GM21367 (cell line): Measurements from ENCODE around the gene RAD51B.
A peak's percentile ranks its signal among the peaks of the same experiment; 100 is the strongest.
"Not testable (repeated sequence)": the region's sequence is repeated elsewhere in the genome, so short reads cannot be mapped to it uniquely, and the experiment has no call there.

ENCODE experiments used
- ATAC-seq: cut with Tn5 transposase; IDR thresholded peaks from one replicate; pipeline ENCODE4 v1.9.1; 2021; ENCODE audit not compliant: unreplicated experiment

RAD51B gene

GRCh38 chr14:68655021-68655831 lies 835.6 kb downstream of the RAD51B start:
- no peak for ATAC-seq

GRCh38 chr14:68655911-68656316 lies 836.3 kb downstream of the RAD51B start:
- ATAC-seq: no peak

GRCh38 chr14:68656452-68656851 lies 836.9 kb downstream of the RAD51B start:
- ATAC-seq: no peak

- no peak for ATAC-seq
Measured at GRCh38 chr14:68657300-68658028, 837.9 kb downstream of the RAD51B start.

GRCh38 chr14:68658029-68658509 lies 838.5 kb downstream of the RAD51B start:
- no peak for ATAC-seq

- no peak for ATAC-seq
Measured at GRCh38 chr14:68658943-68659931, 839.7 kb downstream of the RAD51B start.

- no peak for ATAC-seq
Measured at GRCh38 chr14:68660495-68660894, 840.9 kb downstream of the RAD51B start.

- ATAC-seq: no peak
Measured at GRCh38 chr14:68661226-68662225, 841.9 kb downstream of the RAD51B start.

- no peak for ATAC-seq
Measured at GRCh38 chr14:68662392-68662791, 842.8 kb downstream of the RAD51B start.

- not testable (repeated sequence) for ATAC-seq
Measured at GRCh38 chr14:68662826-68663225, 843.2 kb downstream of the RAD51B start.

- ATAC-seq: peak; percentile 53
Measured at GRCh38 chr14:68663385-68664076, 844.0 kb downstream of the RAD51B start.

GRCh38 chr14:68664225-68664681 lies 844.7 kb downstream of the RAD51B start:
- no peak for ATAC-seq

- no peak for ATAC-seq
Measured at GRCh38 chr14:68665131-68665530, 845.6 kb downstream of the RAD51B start.

- no peak for ATAC-seq
Measured at GRCh38 chr14:68665792-68666204, 846.2 kb downstream of the RAD51B start.

- ATAC-seq: no peak
Measured at GRCh38 chr14:68666236-68666635, 846.7 kb downstream of the RAD51B start.

- ATAC-seq: no peak
Measured at GRCh38 chr14:68666899-68667298, 847.3 kb downstream of the RAD51B start.

GRCh38 chr14:68667313-68667791 lies 847.8 kb downstream of the RAD51B start:
- ATAC-seq: no peak

- no peak for ATAC-seq
Measured at GRCh38 chr14:68668028-68668427, 848.4 kb downstream of the RAD51B start.

- no peak for ATAC-seq
Measured at GRCh38 chr14:68668531-68668930, 849.0 kb downstream of the RAD51B start.
